ENCODE results near the gene VSTM2B. TPM values are rescaled to one million over a fixed set of nuclear protein-coding genes. Genes with fewer than 3 reads are reported as not detected.

The VSTM2B gene
- total RNA-seq, 2 donors from 2014 or later, result not detected

DNA sequence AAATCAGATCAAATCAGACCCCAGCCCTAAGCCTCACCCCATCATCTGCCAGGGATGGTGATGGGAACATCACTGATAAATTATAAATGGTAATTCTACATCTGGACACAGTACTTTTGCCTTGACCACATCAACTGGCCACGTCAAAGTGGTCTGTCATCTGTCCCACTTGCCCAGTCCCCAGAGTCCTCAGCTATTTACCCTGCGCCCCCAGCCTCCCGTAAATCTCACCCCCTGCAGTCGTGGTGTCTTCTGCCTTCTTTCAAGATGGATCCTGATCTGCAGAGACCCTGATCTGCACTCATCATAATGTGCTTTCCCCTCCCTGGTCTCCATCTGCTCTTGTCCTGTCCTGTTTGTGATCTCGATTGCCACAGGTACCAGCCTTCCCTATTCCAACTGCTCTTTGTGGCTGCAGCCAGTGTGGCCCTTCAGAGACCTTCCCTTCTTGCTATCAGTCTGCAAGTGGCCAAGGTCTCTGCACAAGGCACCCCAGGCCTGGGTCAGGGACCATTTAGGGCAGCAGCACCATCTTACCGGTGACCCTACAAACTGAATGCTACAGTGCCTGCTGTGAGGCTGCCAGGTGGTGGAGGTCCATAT is 53.6 kb downstream of the VSTM2B start:
- ATAC-seq (replicated peaks), result no peak
- H3K36me3 Mint-ChIP-seq (ENCODE audit: low read depth), result no peaks in the 10 kb centered on the region
- peaks cover 36% of the 10 kb centered on the region for H3K27me3 Mint-ChIP-seq
- no peak overlapping the region for H3K4me3 Mint-ChIP-seq
- peaks cover 5% of the 10 kb centered on the region for H3K9me3 Mint-ChIP-seq
- peaks cover 19% of the 10 kb centered on the region for H3K4me1 Mint-ChIP-seq
- no peak overlapping the region for H3K27ac Mint-ChIP-seq

DNA sequence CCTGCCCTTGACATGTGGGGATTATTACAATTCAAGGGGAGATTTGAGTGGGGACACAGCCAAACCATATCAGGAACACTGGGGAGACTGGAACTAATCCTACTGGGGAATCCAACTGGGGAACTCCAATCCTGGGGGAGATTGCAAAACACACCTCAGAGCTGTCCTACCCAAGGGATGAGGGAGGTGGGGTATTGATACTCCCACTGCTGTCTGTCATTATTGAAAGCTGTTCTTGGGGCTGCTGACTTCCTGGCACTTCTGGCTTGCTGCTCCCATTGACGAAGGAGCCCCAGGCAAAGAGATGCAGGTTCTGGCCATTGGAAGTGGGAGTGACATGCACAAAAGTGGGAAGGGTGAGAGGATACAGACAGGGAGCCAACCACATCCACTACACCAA is 55.6 kb downstream of the VSTM2B start:
- no peak for ATAC-seq (replicated peaks)
- peaks cover 21% of the 10 kb centered on the region for H3K27me3 Mint-ChIP-seq

GRCh38 chr19:29583196-29583999 is 57.6 kb downstream of the VSTM2B start:
- Mint-ChIP-seq H3K27me3 (peaks cover 12% of the 10 kb centered on the region), H3K4me3 (no peak overlapping the region), H3K9me3 (peaks cover 5% of the 10 kb centered on the region), H3K36me3 (ENCODE audit: low read depth) (no peaks in the 10 kb centered on the region), H3K4me1 (peaks cover 10% of the 10 kb centered on the region), H3K27ac (no peak overlapping the region)
- no peak for ATAC-seq (replicated peaks)

More for the DNA sequence above, 55.6 kb downstream of the VSTM2B start:
- H3K9me3 Mint-ChIP-seq, result peaks cover 5% of the 10 kb centered on the region
- no peaks in the 10 kb centered on the region for H3K36me3 Mint-ChIP-seq (ENCODE audit: low read depth)
- no peak overlapping the region for H3K4me3 Mint-ChIP-seq
- H3K4me1 Mint-ChIP-seq, result peaks cover 8% of the 10 kb centered on the region
- no peak overlapping the region for H3K27ac Mint-ChIP-seq

DNA sequence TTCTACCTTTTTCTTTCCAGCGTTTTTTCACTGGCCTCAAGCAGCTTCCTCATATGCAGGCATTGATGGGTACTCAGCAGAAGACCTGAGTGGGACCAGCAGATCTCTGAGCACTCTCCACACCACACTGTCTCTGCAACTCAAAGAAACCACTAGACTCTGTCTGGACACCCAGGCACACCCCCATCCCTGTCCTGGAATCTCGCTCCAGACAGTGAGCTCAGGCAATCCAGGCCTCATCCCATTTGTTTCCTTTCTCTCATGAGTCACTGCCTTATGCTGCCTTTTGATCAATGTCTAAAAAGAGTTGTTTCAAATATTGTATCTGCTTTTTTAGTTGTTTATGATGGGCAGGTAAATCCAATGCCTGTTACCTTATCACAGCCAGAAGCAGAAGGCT is 60.6 kb downstream of the VSTM2B start:
- H3K27me3 Mint-ChIP-seq, result peaks cover 4% of the 10 kb centered on the region
- peak overlapping the region; percentile 41 for H3K4me3 Mint-ChIP-seq
- H3K9me3 Mint-ChIP-seq, result peaks cover 3% of the 10 kb centered on the region
- H3K27ac Mint-ChIP-seq, result peak overlapping the region; percentile 71
- no peak for ATAC-seq (replicated peaks)
- peaks cover 10% of the 10 kb centered on the region for H3K4me1 Mint-ChIP-seq
- H3K36me3 Mint-ChIP-seq (ENCODE audit: low read depth), result no peaks in the 10 kb centered on the region

GRCh38 chr19:29587059-29587458 is 61.3 kb downstream of the VSTM2B start:
- H3K27ac Mint-ChIP-seq, result peak overlapping the region; percentile 71

GRCh38 chr19:29587518-29587986 is 61.8 kb downstream of the VSTM2B start:
- peaks cover 8% of the 10 kb centered on the region for H3K27me3 Mint-ChIP-seq
- H3K4me3 Mint-ChIP-seq, result peak overlapping the region; percentile 41
- H3K36me3 Mint-ChIP-seq (ENCODE audit: low read depth), result no peaks in the 10 kb centered on the region
- peaks cover 3% of the 10 kb centered on the region for H3K9me3 Mint-ChIP-seq
- peak overlapping the region; percentile 71 for H3K27ac Mint-ChIP-seq
- ATAC-seq (replicated peaks), result peak; percentile 100
- peaks cover 10% of the 10 kb centered on the region for H3K4me1 Mint-ChIP-seq

More at GRCh38 chr19:29587059-29587458, 61.3 kb downstream of the VSTM2B start:
- no peak for ATAC-seq (replicated peaks)
- Mint-ChIP-seq H3K4me1 (peaks cover 10% of the 10 kb centered on the region), H3K36me3 (ENCODE audit: low read depth) (no peaks in the 10 kb centered on the region), H3K4me3 (peak overlapping the region; percentile 41), H3K9me3 (peaks cover 3% of the 10 kb centered on the region), H3K27me3 (peaks cover 8% of the 10 kb centered on the region)

DNA sequence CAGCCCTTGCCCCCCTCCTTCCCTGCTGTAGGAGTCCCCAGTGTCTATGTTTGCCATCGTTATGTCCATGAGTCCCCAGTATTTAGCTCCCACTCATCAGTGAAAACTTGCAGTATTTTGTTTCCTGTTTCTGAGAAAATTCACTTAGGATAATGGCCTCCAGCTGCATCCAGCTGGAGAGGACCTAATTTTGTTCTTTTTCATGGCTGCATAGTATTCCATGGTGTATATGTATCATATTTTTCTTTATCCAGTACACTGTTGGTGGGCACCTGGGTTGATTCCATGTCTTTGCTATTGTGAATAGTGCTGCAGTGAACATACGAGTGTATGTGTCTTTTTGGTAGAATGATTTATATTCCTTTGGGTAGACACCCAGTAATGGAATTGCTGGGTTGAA is 62.3 kb downstream of the VSTM2B start:
- no peaks in the 10 kb centered on the region for H3K36me3 Mint-ChIP-seq (ENCODE audit: low read depth)
- H3K4me1 Mint-ChIP-seq, result peaks cover 10% of the 10 kb centered on the region
- H3K27ac Mint-ChIP-seq, result peak overlapping the region; percentile 71
- peaks cover 3% of the 10 kb centered on the region for H3K9me3 Mint-ChIP-seq
- peak overlapping the region; percentile 41 for H3K4me3 Mint-ChIP-seq
- ATAC-seq (replicated peaks), result no peak
- H3K27me3 Mint-ChIP-seq, result peaks cover 8% of the 10 kb centered on the region

DNA sequence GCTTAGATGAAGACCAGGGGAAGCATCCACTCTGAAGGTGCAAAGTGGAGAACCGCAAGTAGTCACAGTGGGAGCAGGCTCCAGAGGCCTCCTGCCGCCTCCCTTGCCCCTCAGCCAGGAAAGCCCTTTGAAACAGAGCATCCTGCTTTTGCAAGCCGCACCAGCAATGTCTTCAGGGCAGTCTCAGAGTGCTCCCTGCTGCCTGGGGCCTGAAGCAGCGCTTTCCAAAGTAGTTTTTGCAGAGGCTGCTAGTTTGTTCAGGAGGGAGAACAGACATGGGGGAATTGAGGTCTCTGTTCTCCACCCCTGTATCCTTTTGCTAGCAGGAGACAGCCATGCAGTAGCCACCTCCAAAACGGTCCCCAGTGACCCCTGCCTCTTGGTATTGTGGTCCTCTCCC is 64.5 kb downstream of the VSTM2B start:
- H3K27me3 Mint-ChIP-seq, result peaks cover 17% of the 10 kb centered on the region
- peaks cover 10% of the 10 kb centered on the region for H3K4me1 Mint-ChIP-seq

GRCh38 chr19:29591670-29592069 is 65.9 kb downstream of the VSTM2B start:
- Mint-ChIP-seq H3K27ac (no peak overlapping the region), H3K4me1 (peaks cover 8% of the 10 kb centered on the region), H3K4me3 (no peak overlapping the region), H3K36me3 (ENCODE audit: low read depth) (no peaks in the 10 kb centered on the region), H3K9me3 (peaks cover 3% of the 10 kb centered on the region), H3K27me3 (peaks cover 17% of the 10 kb centered on the region)
- ATAC-seq (replicated peaks), result no peak

More for the DNA sequence above, 64.5 kb downstream of the VSTM2B start:
- no peak for ATAC-seq (replicated peaks)
- no peak overlapping the region for H3K4me3 Mint-ChIP-seq
- no peak overlapping the region for H3K27ac Mint-ChIP-seq
- H3K9me3 Mint-ChIP-seq, result peaks cover 3% of the 10 kb centered on the region
- H3K36me3 Mint-ChIP-seq (ENCODE audit: low read depth), result no peaks in the 10 kb centered on the region

- H3K4me1 Mint-ChIP-seq, result no peaks in the 10 kb centered on the region
- H3K9me3 Mint-ChIP-seq, result peaks cover 3% of the 10 kb centered on the region
- no peak for ATAC-seq (replicated peaks)
- H3K27ac Mint-ChIP-seq, result no peak overlapping the region
- H3K27me3 Mint-ChIP-seq, result peaks cover 22% of the 10 kb centered on the region
- H3K4me3 Mint-ChIP-seq, result no peak overlapping the region
- no peaks in the 10 kb centered on the region for H3K36me3 Mint-ChIP-seq (ENCODE audit: low read depth)
Measured at GRCh38 chr19:29593869-29594268, 68.1 kb downstream of the VSTM2B start.

- H3K36me3 Mint-ChIP-seq (ENCODE audit: low read depth), result no peaks in the 10 kb centered on the region
- no peaks in the 10 kb centered on the region for H3K9me3 Mint-ChIP-seq
- no peak overlapping the region for H3K27ac Mint-ChIP-seq
- peaks cover 19% of the 10 kb centered on the region for H3K27me3 Mint-ChIP-seq
- no peak for ATAC-seq (replicated peaks)
- no peaks in the 10 kb centered on the region for H3K4me1 Mint-ChIP-seq
- H3K4me3 Mint-ChIP-seq, result no peak overlapping the region
Measured at GRCh38 chr19:29596080-29596727, 70.4 kb downstream of the VSTM2B start.

- peaks cover 14% of the 10 kb centered on the region for H3K27me3 Mint-ChIP-seq
- H3K9me3 Mint-ChIP-seq, result no peaks in the 10 kb centered on the region
- no peaks in the 10 kb centered on the region for H3K36me3 Mint-ChIP-seq (ENCODE audit: low read depth)
- H3K27ac Mint-ChIP-seq, result no peak overlapping the region
- ATAC-seq (replicated peaks), result no peak
- H3K4me3 Mint-ChIP-seq, result no peak overlapping the region
- H3K4me1 Mint-ChIP-seq, result no peaks in the 10 kb centered on the region
Measured at GRCh38 chr19:29596885-29597525, 71.2 kb downstream of the VSTM2B start.

DNA sequence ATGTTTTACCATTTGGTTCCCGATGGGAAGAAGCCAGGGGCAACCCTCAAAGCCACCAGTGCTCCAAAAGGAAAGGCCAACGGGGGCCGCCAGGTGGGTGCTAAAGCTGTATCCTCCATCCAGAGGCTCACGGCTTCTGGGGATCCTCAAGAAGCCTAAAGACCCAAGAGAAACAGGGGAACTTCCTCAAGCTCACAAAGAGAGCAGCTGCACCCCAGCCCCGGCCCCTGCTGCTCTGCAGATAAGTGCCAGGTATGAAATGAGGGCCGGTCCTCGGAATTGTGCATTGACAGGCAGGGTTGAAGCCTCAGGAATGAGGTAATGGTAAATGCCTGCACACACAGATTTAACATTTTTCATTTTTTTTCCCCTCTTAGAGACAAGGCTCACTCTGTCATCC is 72.2 kb downstream of the VSTM2B start:
- Mint-ChIP-seq H3K9me3 (no peaks in the 10 kb centered on the region), H3K36me3 (ENCODE audit: low read depth) (no peaks in the 10 kb centered on the region), H3K27me3 (peaks cover 14% of the 10 kb centered on the region), H3K4me3 (no peak overlapping the region), H3K27ac (no peak overlapping the region), H3K4me1 (no peaks in the 10 kb centered on the region)
- ATAC-seq (replicated peaks), result no peak

GRCh38 chr19:29598496-29598895 is 72.7 kb downstream of the VSTM2B start:
- H3K9me3 Mint-ChIP-seq, result no peaks in the 10 kb centered on the region
- no peaks in the 10 kb centered on the region for H3K4me1 Mint-ChIP-seq
- H3K27ac Mint-ChIP-seq, result no peak overlapping the region
- H3K27me3 Mint-ChIP-seq, result peaks cover 13% of the 10 kb centered on the region
- no peak for ATAC-seq (replicated peaks)
- no peaks in the 10 kb centered on the region for H3K36me3 Mint-ChIP-seq (ENCODE audit: low read depth)
- H3K4me3 Mint-ChIP-seq, result no peak overlapping the region
